ENCODE data around the gene TMEM47. TPM values are rescaled to one million over a fixed set of nuclear protein-coding genes. Genes with fewer than 3 reads are reported as not detected.

Gene TMEM47
- total and polyA plus RNA-seq, 9 of the 15 experiments (the other 6 are each of a cell fraction or from before 2014, with no cell fraction given), result 0.03 to 0.04 (median 0.03) TPM; not detected in 6

GRCh38 chrX:34631479-34632220 lies 25.4 kb downstream of the TMEM47 start:
- POLR2A ChIA-PET, result no interaction called here
- Histone ChIP-seq H3K36me3 (ENCODE audit: control insufficient read depth, insufficient read depth, low read length) (no peaks in the 10 kb centered on the region), H3K4me2 (ENCODE audit: insufficient read depth, low read length) (no peak overlapping the region), H3K9me1 (ENCODE audit: control insufficient read depth, insufficient read depth, low read length) (no peaks in the 10 kb centered on the region), H3K4me1 (replicated peaks in 1 of 2; ENCODE audit: control insufficient read depth in 2 of 2, insufficient read depth in 2 of 2, low read length in 2 of 2) (no peaks in the 10 kb centered on the region), H3K79me2 (ENCODE audit: control insufficient read depth, insufficient read depth, low read length) (no peaks in the 10 kb centered on the region), H2AFZ (ENCODE audit: low read depth, low read length) (no peak overlapping the region), H3K9ac (ENCODE audit: insufficient read depth in 1 of 2, low read depth in 2 of 2, low read length in 2 of 2) (no peak overlapping the region), H3K27ac (ENCODE audit: extremely low read depth, low read depth, low read length) (no peak overlapping the region), H3K9me3 (replicated peaks; ENCODE audit: control insufficient read depth, insufficient read depth, low read depth, low read length) (no peaks in the 10 kb centered on the region), H3K4me3 (no peak overlapping the region), H3K27me3 (ENCODE audit: control insufficient read depth in 2 of 2, insufficient read depth in 2 of 2, low read length in 2 of 2) (no peaks in the 10 kb centered on the region), H4K20me1 (replicated peaks; ENCODE audit: control insufficient read depth, insufficient read depth, low read length) (no peaks in the 10 kb centered on the region)
- FAIRE-seq, result no peak
- in situ Hi-C loops (cut with MboI), result no loop called here
- WGBS (ENCODE audit: insufficient coverage, low coverage, missing lambda C conversion rate), result 5% methylated on average over 3 of the region's 3 CpGs
- intact Hi-C loops (cut with micrococcal nuclease), result no loop called here
- no peak for DNase-seq (ENCODE audit: extremely low read depth in 1 of 4, low spot score in 3 of 4)
- CTCF ChIA-PET (ENCODE audit: low intra/inter-chr PET ratio), result no interaction called here
- no TSS peak for BruUV-seq (replicated peaks)
- ATAC-seq, result no peak
- TF ChIP-seq, protein P1, sequence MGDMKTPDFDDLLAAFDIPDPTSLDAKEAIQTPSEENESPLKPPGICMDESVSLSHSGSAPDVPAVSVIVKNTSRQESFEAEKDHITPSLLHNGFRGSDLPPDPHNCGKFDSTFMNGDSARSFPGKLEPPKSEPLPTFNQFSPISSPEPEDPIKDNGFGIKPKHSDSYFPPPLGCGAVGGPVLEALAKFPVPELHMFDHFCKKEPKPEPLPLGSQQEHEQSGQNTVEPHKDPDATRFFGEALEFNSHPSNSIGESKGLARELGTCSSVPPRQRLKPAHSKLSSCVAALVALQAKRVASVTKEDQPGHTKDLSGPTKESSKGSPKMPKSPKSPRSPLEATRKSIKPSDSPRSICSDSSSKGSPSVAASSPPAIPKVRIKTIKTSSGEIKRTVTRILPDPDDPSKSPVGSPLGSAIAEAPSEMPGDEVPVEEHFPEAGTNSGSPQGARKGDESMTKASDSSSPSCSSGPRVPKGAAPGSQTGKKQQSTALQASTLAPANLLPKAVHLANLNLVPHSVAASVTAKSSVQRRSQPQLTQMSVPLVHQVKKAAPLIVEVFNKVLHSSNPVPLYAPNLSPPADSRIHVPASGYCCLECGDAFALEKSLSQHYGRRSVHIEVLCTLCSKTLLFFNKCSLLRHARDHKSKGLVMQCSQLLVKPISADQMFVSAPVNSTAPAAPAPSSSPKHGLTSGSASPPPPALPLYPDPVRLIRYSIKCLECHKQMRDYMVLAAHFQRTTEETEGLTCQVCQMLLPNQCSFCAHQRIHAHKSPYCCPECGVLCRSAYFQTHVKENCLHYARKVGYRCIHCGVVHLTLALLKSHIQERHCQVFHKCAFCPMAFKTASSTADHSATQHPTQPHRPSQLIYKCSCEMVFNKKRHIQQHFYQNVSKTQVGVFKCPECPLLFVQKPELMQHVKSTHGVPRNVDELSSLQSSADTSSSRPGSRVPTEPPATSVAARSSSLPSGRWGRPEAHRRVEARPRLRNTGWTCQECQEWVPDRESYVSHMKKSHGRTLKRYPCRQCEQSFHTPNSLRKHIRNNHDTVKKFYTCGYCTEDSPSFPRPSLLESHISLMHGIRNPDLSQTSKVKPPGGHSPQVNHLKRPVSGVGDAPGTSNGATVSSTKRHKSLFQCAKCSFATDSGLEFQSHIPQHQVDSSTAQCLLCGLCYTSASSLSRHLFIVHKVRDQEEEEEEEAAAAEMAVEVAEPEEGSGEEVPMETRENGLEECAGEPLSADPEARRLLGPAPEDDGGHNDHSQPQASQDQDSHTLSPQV (IDR thresholded peaks at IDR 0.05), result no peak
- TF ChIP-seq SNIP1 (IDR thresholded peaks at IDR 0.05; ENCODE audit: low read depth), result no peak
- no peak for TF ChIP-seq OTX1 (CRISPR knock-in tag; IDR thresholded peaks at IDR 0.05)
- no peak for TF ChIP-seq TCF15 (CRISPR knock-in tag; IDR thresholded peaks at IDR 0.05)
- TF ChIP-seq ZBTB2 (IDR thresholded peaks at IDR 0.05), result no peak
- no peak for TF ChIP-seq ZC3H4 (CRISPR knock-in tag; IDR thresholded peaks at IDR 0.05; ENCODE audit: borderline replicate concordance)
- no peak for TF ChIP-seq THAP12 (CRISPR knock-in tag; IDR thresholded peaks at IDR 0.05)
- TF ChIP-seq, protein P2, sequence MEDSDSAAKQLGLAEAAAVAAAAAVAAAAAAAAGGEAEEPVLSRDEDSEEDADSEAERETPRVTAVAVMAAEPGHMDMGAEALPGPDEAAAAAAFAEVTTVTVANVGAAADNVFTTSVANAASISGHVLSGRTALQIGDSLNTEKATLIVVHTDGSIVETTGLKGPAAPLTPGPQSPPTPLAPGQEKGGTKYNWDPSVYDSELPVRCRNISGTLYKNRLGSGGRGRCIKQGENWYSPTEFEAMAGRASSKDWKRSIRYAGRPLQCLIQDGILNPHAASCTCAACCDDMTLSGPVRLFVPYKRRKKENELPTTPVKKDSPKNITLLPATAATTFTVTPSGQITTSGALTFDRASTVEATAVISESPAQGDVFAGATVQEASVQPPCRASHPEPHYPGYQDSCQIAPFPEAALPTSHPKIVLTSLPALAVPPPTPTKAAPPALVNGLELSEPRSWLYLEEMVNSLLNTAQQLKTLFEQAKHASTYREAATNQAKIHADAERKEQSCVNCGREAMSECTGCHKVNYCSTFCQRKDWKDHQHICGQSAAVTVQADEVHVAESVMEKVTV (CRISPR knock-in tag; IDR thresholded peaks at IDR 0.05), result no peak
- no peak for TF ChIP-seq HDGF (IDR thresholded peaks at IDR 0.05)

Data from K562 (cell line).